ENCODE measurements around the gene SGIP1.

DNA sequence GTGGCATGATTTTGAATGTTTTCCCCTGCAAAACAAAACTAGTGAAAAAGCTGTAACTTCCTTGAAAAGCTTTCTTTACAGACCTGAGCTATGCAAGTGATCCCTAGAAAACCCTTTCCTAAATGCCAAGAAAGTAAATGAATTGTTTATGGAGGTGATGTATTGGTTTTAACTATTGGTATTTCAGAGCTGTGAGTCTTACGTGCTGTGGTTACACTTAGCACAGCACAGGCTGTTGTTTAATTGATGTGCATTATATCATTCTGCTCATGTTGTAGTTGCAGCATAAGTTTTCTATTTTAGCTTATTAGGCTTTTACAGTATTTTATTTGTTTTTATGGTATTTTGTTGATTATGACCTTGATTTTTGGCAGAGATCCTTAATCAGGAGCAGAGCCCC lies 144.2 kb downstream of the SGIP1 start:
- no peak for TF ChIP-seq POLR2A (IDR thresholded peaks at IDR 0.05)
- TF ChIP-seq, protein P1, sequence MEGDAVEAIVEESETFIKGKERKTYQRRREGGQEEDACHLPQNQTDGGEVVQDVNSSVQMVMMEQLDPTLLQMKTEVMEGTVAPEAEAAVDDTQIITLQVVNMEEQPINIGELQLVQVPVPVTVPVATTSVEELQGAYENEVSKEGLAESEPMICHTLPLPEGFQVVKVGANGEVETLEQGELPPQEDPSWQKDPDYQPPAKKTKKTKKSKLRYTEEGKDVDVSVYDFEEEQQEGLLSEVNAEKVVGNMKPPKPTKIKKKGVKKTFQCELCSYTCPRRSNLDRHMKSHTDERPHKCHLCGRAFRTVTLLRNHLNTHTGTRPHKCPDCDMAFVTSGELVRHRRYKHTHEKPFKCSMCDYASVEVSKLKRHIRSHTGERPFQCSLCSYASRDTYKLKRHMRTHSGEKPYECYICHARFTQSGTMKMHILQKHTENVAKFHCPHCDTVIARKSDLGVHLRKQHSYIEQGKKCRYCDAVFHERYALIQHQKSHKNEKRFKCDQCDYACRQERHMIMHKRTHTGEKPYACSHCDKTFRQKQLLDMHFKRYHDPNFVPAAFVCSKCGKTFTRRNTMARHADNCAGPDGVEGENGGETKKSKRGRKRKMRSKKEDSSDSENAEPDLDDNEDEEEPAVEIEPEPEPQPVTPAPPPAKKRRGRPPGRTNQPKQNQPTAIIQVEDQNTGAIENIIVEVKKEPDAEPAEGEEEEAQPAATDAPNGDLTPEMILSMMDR (IDR thresholded peaks at IDR 0.05), result no peak
